Smooth muscle cell (in vitro differentiated cells): ENCODE data around the gene BABAM1. TPM values are rescaled to one million over a fixed set of nuclear protein-coding genes. Genes with fewer than 3 reads are reported as not detected.

Experiments
- DNase-seq: peaks from one replicate; lab custom pipeline; 2025; ENCODE audit not compliant: unreplicated experiment; lab: John Stamatoyannopoulos, UW
- H2AFZ ChIP-seq: fragments of 200-600 bp; sonication (generic); 2 replicates; pipeline ENCODE4 v1.6.0; 2016; ENCODE audit warnings: antibody characterized with exemption, low read depth, mild to moderate bottlenecking
- H3F3A ChIP-seq: fragments of 200-600 bp; sonication (generic); 2 replicates; pipeline ENCODE4 v1.6.0; 2017; ENCODE audit warnings: antibody characterized with exemption, low read depth
- H3K27ac ChIP-seq: fragments of 200-600 bp; sonication (generic); 2 replicates; pipeline ENCODE4 v1.5.1; 2016; ENCODE audit warnings: low read depth, mild to moderate bottlenecking
- H3K27me3 ChIP-seq: fragments of 200-600 bp; sonication (generic); 2 replicates; pipeline ENCODE4 v1.6.1; 2016; ENCODE audit warnings: low read depth, mild to moderate bottlenecking
- H3K36me3 ChIP-seq: fragments of 200-600 bp; sonication (generic); 2 replicates; pipeline ENCODE4 v1.5.1; 2016; ENCODE audit warnings: low read depth
- H3K4me1 ChIP-seq: fragments of 200-600 bp; sonication (generic); 2 replicates; pipeline ENCODE4 v1.5.1; 2016; ENCODE audit warnings: low read depth
- H3K4me2 ChIP-seq: fragments of 200-600 bp; sonication (generic); 2 replicates; pipeline ENCODE4 v1.6.0; 2016; ENCODE audit warnings: mild to moderate bottlenecking
- H3K4me3 ChIP-seq: fragments of 200-600 bp; sonication (generic); 2 replicates; pipeline ENCODE4 v1.5.1; 2016; ENCODE audit warnings: mild to moderate bottlenecking
- H3K79me2 ChIP-seq: fragments of 200-600 bp; sonication (generic); 2 replicates; pipeline ENCODE4 v1.6.0; 2016; ENCODE audit warnings: low read depth, mild to moderate bottlenecking
- H3K9ac ChIP-seq: fragments of 200-600 bp; sonication (generic); 2 replicates; pipeline ENCODE4 v1.6.0; 2016; ENCODE audit warnings: low read depth
- H3K9me3 ChIP-seq: fragments of 200-600 bp; sonication (generic); replicated peaks from 2 replicates; pipeline ENCODE4 v1.5.1; 2016; ENCODE audit warnings: low read depth
- H4K20me1 ChIP-seq: fragments of 200-600 bp; sonication (generic); 2 replicates; pipeline ENCODE4 v1.6.0; 2016; ENCODE audit warnings: low read depth
- CTCF ChIP-seq: fragments of 200-600 bp; sonication (generic); IDR thresholded peaks from 2 replicates; pipeline ENCODE4 v1.5.1; 2017; ENCODE audit warnings: borderline replicate concordance, mild to moderate bottlenecking, antibody characterized with exemption; ENCODE audit not compliant: insufficient read depth, poor library complexity, severe bottlenecking
- WGBS: methylation state at CpG from one replicate; pipeline ENCODE4 v1.1.7; 2016; ENCODE audit warnings: low lambda C conversion rate; 5-methylcytosine and 5-hydroxymethylcytosine counted together
- polyA plus RNA-seq: library from polyadenylated mRNA; unstranded; fragments of >200 nt; fragmentation: Nextera tagmentation; extraction: Ambion mirVana; gene quantifications from 2 replicates; pipeline ENCODE4 v1.2.1, GENCODE V29; 2016
- total RNA-seq: library from RNA; depleted of rRNA; stranded (reverse); fragments of >200 nt; gene quantifications from 2 replicates; pipeline ENCODE4 v1.2.3, GENCODE V29; 2014

The BABAM1 gene
- total and polyA plus RNA-seq, 2 experiments from 2014 or later = 69.8 to 108 TPM

DNA sequence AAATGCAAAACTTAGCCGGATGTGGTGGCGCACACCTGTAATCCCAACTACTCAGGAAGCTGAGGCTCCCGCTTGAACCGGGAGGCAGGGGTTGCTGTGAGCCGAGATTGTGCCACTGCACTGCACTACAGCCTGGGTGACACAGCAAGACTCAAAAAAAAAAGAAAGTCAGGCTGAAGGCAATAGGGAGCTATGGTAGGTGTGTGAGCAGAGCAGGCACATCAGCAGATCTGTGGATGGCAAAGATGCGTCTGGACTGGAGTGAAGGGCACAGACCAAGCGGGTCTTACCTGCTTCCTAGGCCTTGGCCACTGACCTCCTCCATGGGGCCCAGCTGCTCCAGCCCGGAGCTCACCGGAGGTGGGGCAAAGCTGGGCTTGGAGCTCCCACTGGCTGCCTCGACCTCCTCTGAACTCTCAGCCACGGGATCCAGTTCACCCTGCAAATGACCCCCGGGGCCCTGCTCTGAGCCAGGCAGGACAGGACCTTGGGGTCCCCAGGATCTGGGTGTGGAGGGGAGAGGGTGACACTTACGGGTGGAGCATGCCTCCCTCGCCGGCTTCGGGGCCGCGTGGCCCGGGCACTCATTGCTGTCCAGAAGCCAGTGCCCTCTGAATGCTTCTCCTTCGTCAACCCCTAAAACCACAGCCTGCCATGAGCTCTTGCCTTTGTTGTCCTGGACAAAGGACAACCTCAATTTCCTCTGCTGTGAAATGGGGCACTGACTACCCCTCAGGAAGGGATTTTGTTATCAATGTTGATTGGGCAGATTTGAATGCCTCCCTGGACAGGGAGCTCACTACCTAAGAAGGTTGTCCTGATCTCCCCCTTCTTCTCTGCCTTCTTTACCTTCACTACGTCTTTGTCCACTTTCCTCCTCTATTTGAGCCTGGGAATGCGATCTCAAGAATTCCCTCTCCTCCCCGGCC lies 3.3 kb upstream of the BABAM1 start:
- no peaks in the 10 kb centered on the region for H3K27me3 ChIP-seq
- WGBS = 97% methylated on average over 23 of the region's 23 CpGs
- no peak for TF ChIP-seq CTCF
- H3K4me3 ChIP-seq = no peak overlapping the region
- H3K4me2 ChIP-seq = no peak overlapping the region
- peaks cover 4% of the 10 kb centered on the region for H3K4me1 ChIP-seq
- H2AFZ ChIP-seq = no peak overlapping the region
- H3K9me3 ChIP-seq = no peaks in the 10 kb centered on the region
- H3K27ac ChIP-seq = no peak overlapping the region
- peaks cover 6% of the 10 kb centered on the region for H3K79me2 ChIP-seq
- H3K9ac ChIP-seq = no peak overlapping the region
- no peak for DNase-seq
- no peaks in the 10 kb centered on the region for H3K36me3 ChIP-seq
- no peaks in the 10 kb centered on the region for H3F3A ChIP-seq
- H4K20me1 ChIP-seq = no peaks in the 10 kb centered on the region

- Histone ChIP-seq H2AFZ (no peak within 1 kb of the TSS), H3K4me1 (peaks cover 4% of the 10 kb centered on the region), H3K9ac (no peak within 1 kb of the TSS), H3K27me3 (no peaks in the 10 kb centered on the region), H3F3A (no peaks in the 10 kb centered on the region), H3K27ac (no peak within 1 kb of the TSS), H3K36me3 (no peaks in the 10 kb centered on the region), H3K9me3 (no peaks in the 10 kb centered on the region), H3K4me2 (no peak within 1 kb of the TSS), H3K79me2 (peaks cover 6% of the 10 kb centered on the region), H3K4me3 (no peak within 1 kb of the TSS), H4K20me1 (no peaks in the 10 kb centered on the region)
- no peak for DNase-seq
- TF ChIP-seq CTCF = no peak
- WGBS = 63% methylated on average over 5 of the region's 5 CpGs
These were observed 2.6 kb upstream of the BABAM1 start, which contains the start of gene USHBP1 for GRCh38 chr19:17264641-17264979. TSS of gene USHBP1 (minus strand) at chr19:17264745. CDS start at chr19:17264299, 446 bp downstream.

DNA sequence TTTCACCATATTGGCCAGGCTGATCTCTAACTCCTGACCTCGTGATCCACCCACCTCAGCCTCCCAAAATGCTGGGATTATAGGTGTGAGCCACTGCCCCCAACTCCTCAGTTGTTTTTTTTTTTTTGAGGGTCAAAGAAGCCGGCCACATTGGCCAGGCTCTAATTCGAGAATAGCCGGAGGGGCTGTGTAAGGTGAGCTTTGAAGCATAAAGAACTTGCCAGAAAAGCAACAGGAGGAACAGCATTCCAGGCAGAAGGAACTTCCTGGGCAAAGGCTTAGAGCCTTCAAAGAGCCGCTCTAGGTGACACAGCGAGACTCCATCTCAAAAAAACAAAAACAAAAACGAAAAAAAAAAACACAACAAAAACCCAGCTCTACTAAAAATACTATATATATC lies 1.2 kb upstream of the BABAM1 start:
- Histone ChIP-seq H3K9me3 (no peaks in the 10 kb centered on the region), H3K36me3 (no peaks in the 10 kb centered on the region), H3F3A (no peaks in the 10 kb centered on the region), H3K79me2 (peaks cover 6% of the 10 kb centered on the region), H3K9ac (no peak overlapping the region), H3K4me2 (no peak overlapping the region), H3K27ac (peak overlapping the region; percentile 51), H3K4me3 (no peak overlapping the region), H4K20me1 (no peaks in the 10 kb centered on the region), H3K4me1 (peaks cover 4% of the 10 kb centered on the region), H3K27me3 (no peaks in the 10 kb centered on the region), H2AFZ (no peak overlapping the region)
- TF ChIP-seq CTCF = no peak
- no peak for DNase-seq
- 82% methylated on average over 7 of the region's 7 CpGs for WGBS
